Epithelial cell of esophagus (primary cell): ENCODE data around the gene TTC7B.

ENCODE experiments used
- DNase-seq: peaks from one replicate; pipeline ENCODE4 v3.0.0; 2010; ENCODE audit warnings: low read depth
- H3K4me3 ChIP-seq: 2 replicates; pipeline ENCODE4 v1.5.1; 2011; ENCODE audit warnings: mild to moderate bottlenecking, low read length, control low read depth
- CTCF ChIP-seq: IDR thresholded peaks from 2 replicates; pipeline ENCODE4 v1.5.1; 2011; ENCODE audit warnings: low read depth, mild to moderate bottlenecking, low read length, control low read depth, inconsistent platforms; ENCODE audit not compliant: insufficient read depth; ENCODE audit errors: missing control alignments

TTC7B gene

GRCh38 chr14:90612801-90613200 lies 203.4 kb downstream of the TTC7B start:
- DNase-seq: no peak
- TF ChIP-seq CTCF: no peak
- no peak overlapping the region for H3K4me3 ChIP-seq

- DNase-seq: no peak
- no peak for TF ChIP-seq CTCF
- no peak overlapping the region for H3K4me3 ChIP-seq
Observed at GRCh38 chr14:90611936-90612335, 204.3 kb downstream of the TTC7B start.

GRCh38 chr14:90611501-90611900 lies 204.7 kb downstream of the TTC7B start:
- no peak overlapping the region for H3K4me3 ChIP-seq
- TF ChIP-seq CTCF: no peak

GRCh38 chr14:90610346-90611040 lies 205.7 kb downstream of the TTC7B start:
- no peak for DNase-seq
- H3K4me3 ChIP-seq: no peak overlapping the region
- TF ChIP-seq CTCF: no peak

More at GRCh38 chr14:90611501-90611900, 204.7 kb downstream of the TTC7B start:
- DNase-seq: no peak

- DNase-seq: no peak
- no peak overlapping the region for H3K4me3 ChIP-seq
- TF ChIP-seq CTCF: no peak
Observed at GRCh38 chr14:90609376-90609775, 206.9 kb downstream of the TTC7B start.

- TF ChIP-seq CTCF: no peak
- H3K4me3 ChIP-seq: no peak overlapping the region
Observed at GRCh38 chr14:90608929-90609341, 207.3 kb downstream of the TTC7B start.

GRCh38 chr14:90608281-90608680 lies 207.9 kb downstream of the TTC7B start:
- no peak for DNase-seq
- TF ChIP-seq CTCF: no peak
- no peak overlapping the region for H3K4me3 ChIP-seq

More at GRCh38 chr14:90608929-90609341, 207.3 kb downstream of the TTC7B start:
- DNase-seq: no peak
